Activated B cell treated with CpG ODN at 0.5 μM for 24 hours (primary cell): ENCODE results near the gene FAF1. TPM values are rescaled to one million over a fixed set of nuclear protein-coding genes. Genes with fewer than 3 reads are reported as not detected.
"Not testable (repeated sequence)": the region's sequence is repeated elsewhere in the genome, so short reads cannot be mapped to it uniquely, and the experiment has no call there.

Experiments
- ATAC-seq: fragments of 200-7000 bp; cut with Tn5 transposase; one replicate; pipeline ENCODE4 v1.10.0; 2021; ENCODE audit warnings: low read depth, mild to moderate bottlenecking, moderate library complexity
- CTCF ChIA-PET: fragments of 350-600 bp; sonication (Branson Sonifier 250); formaldehyde crosslinking; loops from one replicate; lab custom pipeline; 2021; ENCODE audit warnings: antibody characterized with exemption; lab: Charles Lee
- POLR2A ChIA-PET: fragments of 350-600 bp; sonication (Branson Sonifier 250); formaldehyde crosslinking; loops from one replicate; lab custom pipeline; 2021; ENCODE audit warnings: antibody characterized with exemption; lab: Charles Lee
- DNase-seq: peaks from one replicate; pipeline ENCODE4 v3.0.0; 2022
- H3K27ac Mint-ChIP-seq: one replicate; pipeline ENCODE4 v1.8.0; 2020; ENCODE audit warnings: mixed read lengths
- H3K27me3 Mint-ChIP-seq: one replicate; pipeline ENCODE4 v1.8.0; 2021; ENCODE audit warnings: mixed read lengths
- H3K36me3 Mint-ChIP-seq: one replicate; pipeline ENCODE4 v1.8.0; 2021; ENCODE audit warnings: low read depth, mixed read lengths
- H3K4me1 Mint-ChIP-seq: one replicate; pipeline ENCODE4 v1.8.0; 2021; ENCODE audit warnings: mixed read lengths
- H3K4me3 Mint-ChIP-seq: one replicate; pipeline ENCODE4 v1.8.0; 2020; ENCODE audit warnings: mild to moderate bottlenecking, mixed read lengths
- H3K9me3 Mint-ChIP-seq: one replicate; pipeline ENCODE4 v1.8.0; 2020; ENCODE audit warnings: mixed read lengths
- CTCF ChIP-seq: fragments of 200-600 bp; IDR thresholded peaks from one replicate; pipeline ENCODE4 v1.8.0; 2022; ENCODE audit warnings: antibody characterized with exemption, mild to moderate bottlenecking
- intact Hi-C: fragments of 100-400 bp; cut with micrococcal nuclease; formaldehyde crosslinking; loops from one replicate; pipeline ENCODE4 v1.15.1; 2024
- total RNA-seq: library from RNA; stranded (reverse); gene quantifications from 2 replicates; pipeline ENCODE4 v1.2.3, GENCODE V29; 2022

The FAF1 gene
- total RNA-seq, 1 donor from 2014 or later: 61.7 TPM

- H3K27me3 Mint-ChIP-seq: no peaks in the 10 kb centered on the region
- DNase-seq (no peak), ATAC-seq (no peak)
- POLR2A ChIA-PET: no interaction called here
- peaks cover 4% of the 10 kb centered on the region for H3K9me3 Mint-ChIP-seq
- intact Hi-C loops: no loop called here
- H3K36me3 Mint-ChIP-seq: peaks cover 11% of the 10 kb centered on the region
- H3K27ac Mint-ChIP-seq: no peak overlapping the region
- TF ChIP-seq CTCF: no peak
- H3K4me1 Mint-ChIP-seq: peaks cover 48% of the 10 kb centered on the region
- no peak overlapping the region for H3K4me3 Mint-ChIP-seq
- CTCF ChIA-PET: no interaction called here
Measured at GRCh38 chr1:50934838-50935237, 25.2 kb downstream of the FAF1 start.

DNA sequence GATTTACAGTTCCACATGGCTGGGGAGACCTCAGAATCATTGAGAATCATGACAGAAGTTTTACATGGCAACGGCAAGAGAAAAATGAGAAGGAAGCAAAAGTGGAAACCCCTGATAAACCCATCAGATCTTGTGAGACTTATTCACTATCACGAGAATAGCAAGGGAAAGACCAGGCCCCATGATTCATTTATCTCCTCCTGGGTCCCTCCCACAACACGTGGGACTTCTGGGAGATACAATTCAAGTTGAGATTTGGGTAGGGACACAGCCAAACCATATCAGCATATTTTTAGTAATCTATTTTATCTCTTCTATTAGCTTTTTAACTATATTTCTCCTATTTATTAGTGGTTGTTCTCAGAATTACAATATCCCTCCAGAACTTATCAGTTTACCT is 26.3 kb downstream of the FAF1 start:
- H3K27ac Mint-ChIP-seq, H3K4me3 Mint-ChIP-seq, CTCF ChIA-PET, H3K9me3 Mint-ChIP-seq, DNase-seq, H3K27me3 Mint-ChIP-seq, POLR2A ChIA-PET, ATAC-seq, intact Hi-C loops: not testable (repeated sequence)
- Mint-ChIP-seq H3K36me3 (peaks cover 11% of the 10 kb centered on the region), H3K4me1 (peaks cover 51% of the 10 kb centered on the region)

DNA sequence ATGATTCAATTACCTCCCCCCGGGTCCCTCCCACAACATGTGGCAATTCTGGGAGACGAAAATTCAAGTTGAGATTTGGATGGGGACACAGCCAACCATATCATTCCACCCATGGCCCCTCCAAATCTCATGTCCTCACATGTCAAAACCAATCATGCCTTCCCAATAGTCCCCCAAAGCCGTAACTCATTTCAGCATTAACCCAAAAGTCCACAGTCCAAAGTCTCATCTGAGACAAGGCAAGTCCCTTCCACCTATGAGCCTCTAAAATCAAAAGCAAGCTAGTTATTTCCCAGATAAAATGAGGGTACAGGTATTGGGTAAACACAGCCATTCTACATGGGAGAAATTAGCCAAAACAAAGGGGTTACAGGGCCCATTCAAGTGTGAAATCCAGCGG is 28.0 kb downstream of the FAF1 start:
- H3K27me3 Mint-ChIP-seq, H3K9me3 Mint-ChIP-seq, ATAC-seq, intact Hi-C loops, H3K4me3 Mint-ChIP-seq, H3K27ac Mint-ChIP-seq, CTCF ChIA-PET, DNase-seq: not testable (repeated sequence)
- peaks cover 14% of the 10 kb centered on the region for H3K36me3 Mint-ChIP-seq
- H3K4me1 Mint-ChIP-seq: peaks cover 45% of the 10 kb centered on the region
- POLR2A ChIA-PET: interaction anchor here (3.1 kb wide), 1 partner anchor 37 kb away, joined by 10 read pairs; no protein-coding TSS in a partner anchor

- POLR2A ChIA-PET: interaction anchor here (0.6 to 3.1 kb wide), 2 partner anchors 38 to 239 kb away, joined by 3 to 10 read pairs; no protein-coding TSS in a partner anchor
- intact Hi-C loops: no loop called here
Measured at GRCh38 chr1:50930965-50931737, 28.9 kb downstream of the FAF1 start.

GRCh38 chr1:50930193-50930592 is 29.9 kb downstream of the FAF1 start:
- ChIA-PET POLR2A (interaction anchor here (3.1 kb wide), 1 partner anchor 39 kb away, joined by 10 read pairs; no protein-coding TSS in a partner anchor), CTCF (interaction anchor here (0.9 to 2.9 kb wide), 19 partner anchors 8 to 366 kb away, joined by 3 to 42 read pairs (median 6); partner anchors contain the start of gene CDKN2C)
- DNase-seq (no peak), ATAC-seq (no peak)
- Mint-ChIP-seq H3K27ac (no peak overlapping the region), H3K9me3 (peaks cover 4% of the 10 kb centered on the region), H3K27me3 (no peaks in the 10 kb centered on the region), H3K4me3 (no peak overlapping the region), H3K4me1 (peaks cover 32% of the 10 kb centered on the region), H3K36me3 (peaks cover 16% of the 10 kb centered on the region)
- intact Hi-C loops: no loop called here
- TF ChIP-seq CTCF: no peak

More at GRCh38 chr1:50930965-50931737, 28.9 kb downstream of the FAF1 start:
- no peak for TF ChIP-seq CTCF
- Mint-ChIP-seq H3K27ac (peak overlapping the region; percentile 57), H3K4me3 (no peak overlapping the region), H3K4me1 (peaks cover 39% of the 10 kb centered on the region), H3K9me3 (peaks cover 4% of the 10 kb centered on the region), H3K36me3 (peaks cover 16% of the 10 kb centered on the region), H3K27me3 (no peaks in the 10 kb centered on the region)
- no peak for DNase-seq
- peak; percentile 47 for ATAC-seq
- CTCF ChIA-PET: interaction anchor here (0.9 to 2.9 kb wide), 6 partner anchors 10 to 157 kb away, joined by 4 to 24 read pairs (median 10); partner anchors contain the start of gene CDKN2C
